ENCODE measurements around the gene ANKUB1.

GRCh38 chr3:149828390-149828789 is 36.0 kb upstream of the ANKUB1 start:
- TF ChIP-seq EZH2 (IDR thresholded peaks at IDR 0.05; ENCODE audit: borderline replicate concordance, insufficient read depth, low read depth, low read length, poor library complexity, severe bottlenecking) (no peak), CTCF (IDR thresholded peaks at IDR 0.05) (no peak)
